ENCODE data around the gene PLAU.

DNA sequence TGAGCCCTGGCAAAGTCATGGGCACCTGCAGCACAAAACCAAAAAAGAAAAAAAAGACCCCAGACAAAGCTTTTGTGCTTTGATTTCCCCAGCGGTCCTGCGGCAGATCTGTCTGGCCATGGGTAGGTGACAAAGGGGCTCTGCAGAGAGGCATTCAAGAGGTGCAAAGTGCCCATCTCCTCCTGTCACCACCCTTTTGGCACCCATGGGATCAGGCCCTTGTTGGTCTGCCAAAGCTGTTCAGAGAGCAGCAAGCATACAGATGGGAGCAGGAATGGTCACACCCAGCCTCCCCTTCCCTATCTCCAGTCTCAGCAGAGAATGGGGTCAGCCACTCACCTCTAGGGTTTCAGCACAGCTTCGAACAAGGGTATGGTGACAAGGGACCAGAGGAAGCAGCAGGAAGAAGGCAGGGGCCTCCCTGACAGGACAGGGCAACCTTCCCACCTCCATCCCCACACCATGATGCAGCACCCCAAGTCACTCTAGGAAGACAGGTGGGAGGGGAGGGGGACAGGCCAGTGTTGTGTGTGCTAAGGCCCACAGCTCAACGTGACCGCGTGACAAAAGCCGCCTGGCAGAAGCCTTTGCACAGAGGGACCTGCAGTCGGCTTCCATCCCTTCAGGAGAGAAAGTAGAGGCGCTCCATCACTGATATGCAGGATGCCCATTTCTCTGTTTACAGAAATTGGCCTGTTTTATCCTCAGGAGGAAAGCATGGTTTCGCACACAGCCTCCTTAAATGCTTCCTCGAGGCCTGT lies 42.9 kb upstream of the PLAU start:
- no peak for TF ChIP-seq CTCF (IDR thresholded peaks at IDR 0.05)
- TF ChIP-seq POLR2A (IDR thresholded peaks at IDR 0.05): no peak
